NB4 (cell line): ENCODE measurements around the gene CEP170B.
"Not testable (repeated sequence)": the region's sequence is repeated elsewhere in the genome, so short reads cannot be mapped to it uniquely, and the experiment has no call there.

Experiments used
- DNase-seq: peaks from one replicate; pipeline ENCODE4 v3.0.0; 2010; ENCODE audit warnings: low read depth
- H3K4me3 ChIP-seq: one replicate; pipeline ENCODE4 v1.5.1; 2011; ENCODE audit warnings: mild to moderate bottlenecking, low read depth, low read length, moderate library complexity
- CTCF ChIP-seq: IDR thresholded peaks from one replicate; pipeline ENCODE4 v1.5.1; 2012; ENCODE audit warnings: low read depth, low read length
- MAX ChIP-seq: IDR thresholded peaks from 2 replicates; pipeline ENCODE4 v1.6.1; 2011; ENCODE audit warnings: low read depth, low read length
- MYC ChIP-seq: IDR thresholded peaks from 2 replicates; pipeline ENCODE4 v1.6.1; 2011; ENCODE audit warnings: low read depth, low read length
- POLR2A ChIP-seq: IDR thresholded peaks from 2 replicates; pipeline ENCODE4 v1.6.1; 2011; ENCODE audit warnings: mild to moderate bottlenecking; ENCODE audit not compliant: insufficient read length; ENCODE audit errors: extremely low read depth

The CEP170B gene

GRCh38 chr14:104888489-104889374, 23.7 kb downstream of the CEP170B start:
- H3K4me3 ChIP-seq: no peak overlapping the region
- no peak for DNase-seq

GRCh38 chr14:104889375-104889757, 24.3 kb downstream of the CEP170B start:
- H3K4me3 ChIP-seq: no peak overlapping the region
- DNase-seq: no peak
- TF ChIP-seq MYC (no peak), CTCF (no peak), MAX (no peak), POLR2A (no peak)

More at GRCh38 chr14:104888489-104889374, 23.7 kb downstream of the CEP170B start:
- TF ChIP-seq MAX (no peak), MYC (no peak), CTCF (no peak), POLR2A (no peak)

GRCh38 chr14:104890292-104890691, 25.2 kb downstream of the CEP170B start:
- not testable (repeated sequence) for H3K4me3 ChIP-seq, DNase-seq

- DNase-seq: peak; percentile 1
- H3K4me3 ChIP-seq: no peak overlapping the region
- TF ChIP-seq POLR2A (no peak), CTCF (no peak), MYC (no peak), MAX (no peak)
Measured at GRCh38 chr14:104891121-104891551, 26.1 kb downstream of the CEP170B start.

- no peak for TF ChIP-seq POLR2A
- TF ChIP-seq MYC: no peak
- no peak for TF ChIP-seq CTCF
- H3K4me3 ChIP-seq: no peak overlapping the region
- peak; percentile 2 for DNase-seq
Measured at GRCh38 chr14:104891664-104892530, 26.8 kb downstream of the CEP170B start.

- H3K4me3 ChIP-seq: no peak overlapping the region
- no peak for TF ChIP-seq MAX
- TF ChIP-seq POLR2A: no peak
- TF ChIP-seq MYC: no peak
- no peak for TF ChIP-seq CTCF
- DNase-seq: peak; percentile 18
Measured at GRCh38 chr14:104892531-104893434, 27.7 kb downstream of the CEP170B start.
